ENCODE measurements around the gene SERPINA10.

The SERPINA10 gene

DNA sequence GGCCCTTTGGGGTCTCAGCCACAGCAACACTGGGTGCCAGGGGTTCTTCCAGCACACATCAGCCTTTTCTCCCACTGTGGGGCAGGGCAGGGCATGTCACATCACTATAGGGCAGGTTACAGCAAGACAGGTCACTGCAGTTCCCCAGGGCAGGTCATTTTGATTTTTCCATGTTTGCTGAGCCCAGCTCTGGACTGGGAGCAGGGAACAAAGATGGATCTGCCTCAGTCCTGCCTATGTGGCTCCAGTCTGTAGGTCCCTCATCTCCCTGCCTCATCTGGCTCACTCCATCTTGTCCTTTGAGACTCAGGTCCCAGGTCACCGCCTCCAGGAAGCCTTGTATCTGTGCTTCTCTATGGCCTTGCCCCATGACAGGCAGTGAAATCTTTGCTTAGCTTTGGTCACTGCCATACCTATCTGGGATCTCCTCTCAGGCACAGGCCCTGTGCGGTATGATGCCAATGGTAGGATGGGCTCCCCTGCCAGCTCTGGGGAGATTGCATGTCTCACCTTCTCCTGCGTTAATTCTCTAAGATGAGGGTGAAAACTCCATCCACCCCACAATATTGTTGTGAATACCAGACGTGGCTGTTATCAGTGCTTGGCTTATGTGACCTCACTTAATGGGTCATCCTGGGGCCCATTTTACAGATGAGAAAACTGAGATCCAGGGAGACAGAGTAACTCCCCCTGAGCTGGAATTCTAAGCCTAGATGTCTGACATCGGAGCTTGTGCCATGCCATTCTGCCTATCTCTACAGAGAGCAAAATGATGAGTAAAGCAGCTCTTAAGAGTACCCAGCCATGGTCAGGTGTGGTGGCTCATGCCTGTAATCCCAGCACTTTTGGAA lies 28.6 kb upstream of the SERPINA10 start:
- H3K27ac ChIP-seq (ENCODE audit: low read depth, low read length, poor library complexity, severe bottlenecking): no peak overlapping the region
- no peaks in the 10 kb centered on the region; the same call in 1 of the 2 replicates for H3K36me3 ChIP-seq (ENCODE audit: insufficient read depth, low read length)
- no peaks in the 10 kb centered on the region for H3K27me3 ChIP-seq (ENCODE audit: insufficient read depth, low read length)
- H4K20me1 ChIP-seq (ENCODE audit: insufficient read depth, low read length): no peaks in the 10 kb centered on the region
- no peak overlapping the region for H2AFZ ChIP-seq (ENCODE audit: low read length)
- H3K4me1 ChIP-seq (ENCODE audit: insufficient read depth, low read length, severe bottlenecking): peaks cover 18% of the 10 kb centered on the region
- no peaks in the 10 kb centered on the region for H3K9me2 ChIP-seq (ENCODE audit: low read depth, low read length)
- no peaks in the 10 kb centered on the region for H3K9me3 ChIP-seq (ENCODE audit: low read length)
- H3K4me3 ChIP-seq (ENCODE audit: low read depth, low read length, poor library complexity, severe bottlenecking): no peak overlapping the region
- TF ChIP-seq EZH2 (IDR thresholded peaks at IDR 0.05; ENCODE audit: borderline replicate concordance, low read length): no peak
- TF ChIP-seq, protein P1, sequence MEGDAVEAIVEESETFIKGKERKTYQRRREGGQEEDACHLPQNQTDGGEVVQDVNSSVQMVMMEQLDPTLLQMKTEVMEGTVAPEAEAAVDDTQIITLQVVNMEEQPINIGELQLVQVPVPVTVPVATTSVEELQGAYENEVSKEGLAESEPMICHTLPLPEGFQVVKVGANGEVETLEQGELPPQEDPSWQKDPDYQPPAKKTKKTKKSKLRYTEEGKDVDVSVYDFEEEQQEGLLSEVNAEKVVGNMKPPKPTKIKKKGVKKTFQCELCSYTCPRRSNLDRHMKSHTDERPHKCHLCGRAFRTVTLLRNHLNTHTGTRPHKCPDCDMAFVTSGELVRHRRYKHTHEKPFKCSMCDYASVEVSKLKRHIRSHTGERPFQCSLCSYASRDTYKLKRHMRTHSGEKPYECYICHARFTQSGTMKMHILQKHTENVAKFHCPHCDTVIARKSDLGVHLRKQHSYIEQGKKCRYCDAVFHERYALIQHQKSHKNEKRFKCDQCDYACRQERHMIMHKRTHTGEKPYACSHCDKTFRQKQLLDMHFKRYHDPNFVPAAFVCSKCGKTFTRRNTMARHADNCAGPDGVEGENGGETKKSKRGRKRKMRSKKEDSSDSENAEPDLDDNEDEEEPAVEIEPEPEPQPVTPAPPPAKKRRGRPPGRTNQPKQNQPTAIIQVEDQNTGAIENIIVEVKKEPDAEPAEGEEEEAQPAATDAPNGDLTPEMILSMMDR (IDR thresholded peaks at IDR 0.05; ENCODE audit: low read length): no peak
- H3K79me2 ChIP-seq (ENCODE audit: insufficient read depth, low read length): no peaks in the 10 kb centered on the region
- no peaks in the 10 kb centered on the region for H3F3A ChIP-seq (ENCODE audit: insufficient read depth, low read length)
- no peak overlapping the region for H3K9ac ChIP-seq (ENCODE audit: low read length)
- no peak overlapping the region for H3K4me2 ChIP-seq (ENCODE audit: low read length)

DNA sequence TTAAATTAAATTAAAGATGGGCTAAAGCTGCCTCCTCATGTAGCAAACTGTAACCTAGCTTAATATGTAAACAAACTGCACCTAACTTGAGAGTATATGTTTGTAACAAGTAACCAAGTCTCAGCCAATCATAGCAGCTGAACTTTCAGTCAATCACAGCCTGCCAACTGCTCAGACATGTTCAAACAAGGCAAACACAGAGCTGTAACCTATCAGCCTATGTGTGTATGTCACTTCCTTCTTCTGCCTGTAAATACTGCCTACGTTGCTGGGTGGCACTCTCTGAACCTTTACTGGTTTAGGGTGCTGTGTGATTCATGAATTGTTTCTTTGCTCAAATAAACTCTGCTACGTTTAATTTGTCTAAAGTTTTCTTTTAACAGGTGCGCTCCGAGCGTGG lies 27.2 kb upstream of the SERPINA10 start:
- Histone ChIP-seq H3K4me3 (ENCODE audit: low read depth, low read length, poor library complexity, severe bottlenecking) (no peak overlapping the region), H3K9me3 (ENCODE audit: low read length) (no peaks in the 10 kb centered on the region), H3K4me1 (ENCODE audit: insufficient read depth, low read length, severe bottlenecking) (peaks cover 18% of the 10 kb centered on the region), H3F3A (ENCODE audit: insufficient read depth, low read length) (no peaks in the 10 kb centered on the region), H2AFZ (ENCODE audit: low read length) (no peak overlapping the region), H3K9me2 (ENCODE audit: low read depth, low read length) (no peaks in the 10 kb centered on the region), H3K9ac (ENCODE audit: low read length) (no peak overlapping the region), H3K79me2 (ENCODE audit: insufficient read depth, low read length) (no peaks in the 10 kb centered on the region), H4K20me1 (ENCODE audit: insufficient read depth, low read length) (no peaks in the 10 kb centered on the region), H3K27me3 (ENCODE audit: insufficient read depth, low read length) (no peaks in the 10 kb centered on the region), H3K27ac (ENCODE audit: low read depth, low read length, poor library complexity, severe bottlenecking) (no peak overlapping the region), H3K4me2 (ENCODE audit: low read length) (no peak overlapping the region; the same call in 1 of the 2 replicates), H3K36me3 (ENCODE audit: insufficient read depth, low read length) (no peaks in the 10 kb centered on the region)
- TF ChIP-seq, protein P1 (IDR thresholded peaks at IDR 0.05; ENCODE audit: low read length): no peak
- no peak for TF ChIP-seq EZH2 (IDR thresholded peaks at IDR 0.05; ENCODE audit: borderline replicate concordance, low read length)

DNA sequence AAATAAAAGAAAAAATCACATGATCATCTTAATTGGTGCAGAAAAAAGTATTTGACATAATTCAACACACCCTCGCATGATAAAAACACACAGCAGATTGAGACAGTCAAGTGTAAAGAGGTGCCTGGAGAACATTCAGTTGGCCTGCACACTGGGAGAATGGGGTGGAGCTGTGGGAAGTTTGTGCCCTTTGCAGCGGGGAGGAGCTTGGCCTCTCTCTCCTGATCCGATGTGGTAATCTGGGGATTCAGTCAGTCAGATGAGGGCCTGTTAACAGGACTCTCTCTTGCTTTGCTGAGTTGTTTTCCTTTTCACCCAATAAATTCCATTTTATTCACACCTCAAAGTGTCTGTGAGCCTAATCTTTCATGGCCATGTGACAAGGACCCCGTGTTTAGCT lies 24.2 kb upstream of the SERPINA10 start:
- Histone ChIP-seq H2AFZ (ENCODE audit: low read length) (no peak overlapping the region), H4K20me1 (ENCODE audit: insufficient read depth, low read length) (no peaks in the 10 kb centered on the region), H3K27me3 (ENCODE audit: insufficient read depth, low read length) (no peaks in the 10 kb centered on the region), H3K4me3 (ENCODE audit: low read depth, low read length, poor library complexity, severe bottlenecking) (no peak overlapping the region), H3F3A (ENCODE audit: insufficient read depth, low read length) (no peaks in the 10 kb centered on the region), H3K9me3 (ENCODE audit: low read length) (no peaks in the 10 kb centered on the region), H3K4me1 (ENCODE audit: insufficient read depth, low read length, severe bottlenecking) (peaks cover 9% of the 10 kb centered on the region), H3K9ac (ENCODE audit: low read length) (no peak overlapping the region), H3K36me3 (ENCODE audit: insufficient read depth, low read length) (no peaks in the 10 kb centered on the region), H3K27ac (ENCODE audit: low read depth, low read length, poor library complexity, severe bottlenecking) (no peak overlapping the region), H3K4me2 (ENCODE audit: low read length) (no peak overlapping the region), H3K9me2 (ENCODE audit: low read depth, low read length) (no peaks in the 10 kb centered on the region), H3K79me2 (ENCODE audit: insufficient read depth, low read length) (no peaks in the 10 kb centered on the region)
- TF ChIP-seq EZH2 (IDR thresholded peaks at IDR 0.05; ENCODE audit: borderline replicate concordance, low read length): no peak
- TF ChIP-seq, protein P1 (IDR thresholded peaks at IDR 0.05; ENCODE audit: low read length): no peak

All from OCI-LY1 (cell line).